NCI-H526 (cell line): ENCODE measurements around the gene MICAL2.

ENCODE experiments used
- DNase-seq, 2 experiments: peaks; one replicate each; lab custom pipeline; 2025; lab: John Stamatoyannopoulos, UW

The MICAL2 gene

GRCh38 chr11:12211331-12212065 lies 101.1 kb downstream of the MICAL2 start:
- DNase-seq, result no peak

- DNase-seq, result no peak
These were observed 101.9 kb downstream of the MICAL2 start for GRCh38 chr11:12212174-12212820.

DNA sequence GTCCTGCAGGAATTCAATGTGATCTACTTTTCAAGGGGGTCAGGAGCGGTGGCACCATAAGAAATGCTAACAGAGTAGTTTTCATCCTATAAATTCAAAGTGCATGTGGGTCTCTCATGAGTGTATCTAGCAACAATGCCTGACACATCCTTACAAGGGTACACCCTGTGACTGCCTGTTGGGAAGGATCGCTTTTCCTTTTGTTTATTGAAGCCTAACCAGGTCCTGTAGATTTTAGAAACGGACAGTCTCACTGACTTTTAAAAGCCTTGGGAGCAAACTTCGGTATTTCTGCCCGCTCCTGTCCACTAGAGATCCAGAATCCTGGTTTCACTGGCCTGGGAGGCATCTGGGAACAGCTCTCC lies 102.4 kb downstream of the MICAL2 start:
- no peak for DNase-seq

GRCh38 chr11:12213883-12214282 lies 103.5 kb downstream of the MICAL2 start:
- DNase-seq, result no peak

DNA sequence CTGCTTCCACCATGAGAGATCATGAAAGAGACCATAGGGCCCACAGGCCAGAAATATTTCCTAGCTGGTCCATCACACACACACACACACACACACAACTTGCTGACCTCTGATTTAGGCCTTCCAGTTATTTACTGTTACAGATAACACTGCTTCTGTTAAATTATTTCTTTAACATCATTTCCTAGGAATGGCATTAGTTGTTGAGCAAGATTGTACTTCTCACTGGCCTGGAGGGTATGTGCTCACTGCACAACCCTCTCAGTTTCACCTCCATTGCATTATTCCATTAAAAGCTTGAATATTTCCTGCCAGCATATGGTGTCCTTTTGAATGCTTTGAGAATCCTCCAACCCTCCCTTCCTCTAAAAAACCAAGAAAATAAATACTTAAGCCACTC lies 104.4 kb downstream of the MICAL2 start:
- no peak for DNase-seq

DNA sequence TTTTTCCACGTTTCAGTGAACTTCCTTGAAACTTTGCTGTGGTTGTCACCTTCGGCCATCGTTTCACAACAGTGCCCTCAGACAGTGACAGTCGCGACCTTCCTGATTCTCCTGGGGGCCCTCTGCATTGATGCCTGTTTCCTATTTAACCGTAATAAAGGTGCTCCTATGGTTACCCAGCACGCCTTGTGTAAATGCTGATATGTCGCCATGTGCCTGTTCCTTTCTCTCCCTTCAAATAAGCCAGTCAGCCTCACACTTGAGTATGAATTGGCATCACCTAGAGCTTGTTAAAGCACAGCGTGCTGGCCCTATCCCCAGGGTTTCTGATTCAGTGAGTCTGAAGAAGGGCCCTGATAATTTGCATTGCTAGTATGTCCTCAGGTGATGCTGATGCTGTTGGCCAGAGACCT lies 104.8 kb downstream of the MICAL2 start:
- DNase-seq, result peak in 1 of 2 experiments; percentile 55

DNA sequence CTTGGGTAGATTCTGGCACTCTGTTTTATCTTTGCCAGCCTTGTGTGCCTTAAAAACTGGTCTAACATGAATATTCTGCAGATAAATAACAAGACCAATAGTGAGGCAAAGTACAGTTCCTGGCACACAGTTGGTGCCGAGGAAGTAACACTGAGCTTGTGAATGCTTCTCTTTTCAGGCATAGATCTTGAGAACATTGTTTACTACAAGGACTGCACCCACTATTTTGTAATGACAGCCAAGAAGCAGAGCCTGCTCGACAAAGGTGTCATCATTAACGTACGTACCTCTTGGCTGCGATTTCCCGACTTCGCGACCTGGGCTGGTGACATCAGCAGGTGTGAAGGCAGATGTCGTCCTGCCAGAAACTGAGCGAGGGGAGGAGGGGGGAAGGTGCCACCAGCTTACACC lies 105.7 kb downstream of the MICAL2 start:
- no peak for DNase-seq

- no peak for DNase-seq
These were observed 106.4 kb downstream of the MICAL2 start for GRCh38 chr11:12216671-12217374.

- no peak for DNase-seq
These were observed 107.5 kb downstream of the MICAL2 start for GRCh38 chr11:12217879-12218278.

DNA sequence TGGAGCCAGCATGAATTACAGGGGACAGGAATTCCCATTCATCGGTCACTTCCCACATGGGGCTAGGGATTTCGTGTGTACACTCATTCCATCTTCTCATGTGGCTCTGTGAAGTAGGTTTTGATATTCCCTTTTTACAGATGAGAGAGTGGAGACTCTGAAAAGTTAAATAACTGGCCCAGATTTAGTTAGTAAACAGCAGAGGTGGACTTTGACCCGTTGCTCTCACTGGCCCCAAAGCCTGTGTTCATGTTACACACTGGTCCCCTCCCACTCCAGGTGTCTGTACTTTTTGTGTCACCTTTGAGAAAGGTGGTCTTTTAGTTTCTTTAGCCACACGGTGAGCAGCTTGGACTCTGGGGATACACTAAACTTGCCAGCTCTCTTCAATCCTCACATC lies 108.5 kb downstream of the MICAL2 start:
- DNase-seq, result peak in 1 of 2 experiments; percentile 30

DNA sequence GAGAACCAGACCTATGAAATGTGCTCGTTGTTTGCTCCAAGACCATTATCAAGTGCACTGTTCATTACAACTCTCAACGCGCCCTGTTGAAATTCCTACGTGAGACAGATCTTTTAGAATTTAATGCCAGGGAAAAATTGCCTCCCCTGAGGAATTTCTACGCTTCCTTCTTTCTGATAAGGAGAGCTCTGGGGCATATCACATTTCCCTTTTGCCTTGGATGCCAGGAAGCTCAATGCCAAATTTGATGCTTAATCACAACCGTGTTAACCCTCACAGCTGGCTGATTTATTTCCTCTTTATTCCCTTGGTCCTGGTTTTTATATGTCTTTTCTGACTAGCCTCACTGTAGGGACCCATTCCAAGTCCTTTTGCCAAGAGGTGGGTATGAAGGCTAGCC lies 109.4 kb downstream of the MICAL2 start:
- DNase-seq, result no peak

- DNase-seq, result no peak
These were observed 109.9 kb downstream of the MICAL2 start for GRCh38 chr11:12220305-12220704.

- no peak for DNase-seq
These were observed 110.7 kb downstream of the MICAL2 start for GRCh38 chr11:12221051-12221535.

DNA sequence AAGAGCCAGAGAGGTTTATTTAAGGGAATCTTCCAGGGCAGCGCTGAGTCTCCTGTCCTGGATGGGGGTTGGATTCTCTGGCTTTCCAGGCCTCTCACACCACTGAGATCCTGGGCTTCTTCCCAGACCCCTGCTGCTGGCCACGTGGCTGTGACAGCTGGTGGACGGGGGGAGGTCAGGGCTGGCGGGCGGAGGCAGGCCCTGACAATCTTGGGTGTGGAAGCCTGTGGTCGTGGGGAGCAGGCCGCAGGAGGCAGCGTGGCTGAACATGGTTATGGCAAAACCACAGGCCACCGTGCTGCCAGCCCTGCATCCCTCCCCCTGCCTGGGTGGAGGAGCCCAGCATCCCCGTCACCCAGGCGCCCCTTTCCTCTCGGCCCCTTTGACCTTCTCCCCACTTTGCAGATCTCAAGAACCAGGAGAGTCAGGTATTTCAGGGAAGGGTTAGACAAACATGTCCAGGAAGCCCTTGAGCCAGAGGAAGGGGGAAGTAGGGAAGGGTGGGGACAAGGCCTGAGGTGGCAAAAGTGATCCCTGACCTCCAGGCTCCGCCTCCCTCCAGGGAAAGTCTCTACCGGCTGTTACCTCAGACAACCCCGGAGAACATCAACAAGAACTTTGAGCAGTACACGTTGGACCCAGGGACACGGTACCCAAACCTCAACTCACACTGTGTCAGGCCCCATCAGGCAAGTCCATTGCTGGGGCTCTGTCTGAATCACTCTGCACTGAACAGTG lies 111.8 kb downstream of the MICAL2 start:
- no peak for DNase-seq

DNA sequence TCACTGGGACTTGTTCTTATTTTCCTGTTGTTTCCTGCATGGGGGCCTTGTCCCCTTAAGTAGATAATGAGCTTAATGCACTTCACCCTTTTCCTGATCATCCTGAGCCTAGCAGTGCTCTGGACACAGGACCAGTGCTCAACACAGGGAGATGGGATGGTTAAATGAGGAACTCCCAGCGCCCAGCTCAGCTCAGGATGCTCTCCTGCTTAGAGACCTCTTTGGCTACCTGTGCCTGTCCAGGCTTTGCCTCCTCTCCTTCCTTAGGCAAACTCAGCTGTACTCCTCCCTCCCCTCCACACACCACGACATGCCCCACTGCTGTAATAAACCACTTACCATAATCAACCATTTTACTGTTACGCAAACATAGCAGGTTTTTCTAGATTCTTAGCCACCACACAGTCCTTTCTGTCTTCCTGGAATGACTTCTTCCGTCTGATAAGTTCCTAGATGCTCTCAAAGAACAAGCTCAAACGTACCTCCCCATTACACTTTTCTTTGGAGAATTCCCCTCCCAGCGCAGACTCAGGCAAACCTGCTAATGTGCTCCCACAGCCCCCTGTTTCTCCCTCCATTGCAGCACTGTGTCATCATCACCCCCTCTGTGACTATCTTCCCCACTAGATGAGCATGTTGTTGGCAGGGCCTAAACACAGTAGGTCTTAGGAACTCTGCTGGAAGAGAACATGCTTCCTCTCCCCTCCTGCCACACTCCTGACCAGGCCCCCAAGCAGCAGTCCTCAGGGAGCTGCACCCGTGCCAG lies 113.6 kb downstream of the MICAL2 start:
- DNase-seq, result peak; percentile 22 to 26

- DNase-seq, result no peak
These were observed 114.1 kb downstream of the MICAL2 start for GRCh38 chr11:12224537-12224893.

DNA sequence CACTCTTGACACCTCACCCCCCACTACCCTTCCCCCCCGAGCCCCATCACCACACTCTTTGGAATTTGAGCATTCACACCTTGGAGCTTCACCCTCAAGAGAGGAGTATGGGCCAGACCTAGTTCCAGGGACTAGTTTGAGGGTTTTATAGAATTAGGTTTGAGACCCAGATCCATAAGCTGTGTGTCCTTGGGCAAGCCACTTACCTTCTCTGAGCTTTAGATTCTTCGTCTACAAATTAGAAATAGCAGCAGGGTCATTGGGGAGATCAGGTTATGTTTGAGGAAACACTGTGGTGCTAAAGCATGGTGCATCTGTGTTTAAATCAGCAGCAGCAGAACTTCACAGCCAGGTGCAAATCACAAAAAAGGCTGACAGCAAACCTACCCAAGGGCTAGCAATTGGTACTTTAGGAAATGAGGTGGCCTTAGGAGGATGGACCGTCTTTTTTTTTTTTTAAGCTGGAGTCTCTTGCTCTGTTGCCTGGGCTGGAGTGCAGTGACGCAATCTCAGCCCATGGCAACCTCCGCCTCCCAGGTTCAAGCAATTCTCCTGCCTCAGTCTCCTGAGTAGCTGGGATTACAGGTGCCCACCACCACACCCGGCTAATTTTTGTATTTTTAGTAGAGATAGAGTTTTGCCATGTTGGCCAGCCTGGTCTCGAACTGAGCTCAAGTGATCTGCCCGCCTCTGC lies 114.8 kb downstream of the MICAL2 start:
- DNase-seq, result no peak

- DNase-seq, result no peak
These were observed 115.7 kb downstream of the MICAL2 start for GRCh38 chr11:12226093-12226492.

DNA sequence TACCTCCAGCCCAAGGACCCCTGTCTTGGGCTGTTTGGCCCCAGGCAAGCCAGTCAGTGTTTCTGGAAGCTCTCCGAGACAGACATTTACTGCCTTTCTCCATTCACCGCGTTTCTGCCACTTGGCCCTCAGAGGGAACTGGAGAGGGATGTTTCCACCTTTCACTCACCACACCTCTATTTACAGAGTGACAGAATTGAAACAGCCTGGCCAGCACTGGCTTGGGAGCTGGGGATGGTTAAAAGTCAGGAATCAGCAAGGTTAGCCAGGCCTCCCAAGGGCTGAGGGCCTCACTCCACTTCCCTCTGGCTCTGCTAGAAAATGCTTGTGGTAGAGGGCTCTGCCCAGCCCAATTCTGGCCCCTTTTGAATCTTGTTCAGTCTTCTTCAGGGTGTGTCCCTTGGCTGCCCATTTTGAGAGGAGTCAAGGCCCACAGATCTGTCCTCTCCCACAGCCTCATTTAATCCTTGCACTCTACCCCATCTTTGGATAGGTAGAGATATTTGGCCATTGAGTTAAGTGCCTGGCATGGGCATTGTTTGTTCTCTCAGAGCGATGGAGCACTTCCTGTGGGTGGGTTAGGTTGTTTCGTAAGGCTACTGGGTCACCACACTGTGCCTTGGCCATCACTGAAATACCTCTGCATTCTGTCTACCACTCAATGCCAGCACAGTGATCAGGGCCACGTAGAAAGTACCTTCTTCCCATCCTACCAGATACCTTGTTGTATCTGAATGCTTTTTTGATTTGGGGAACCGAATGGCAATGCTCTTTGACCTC lies 119.2 kb downstream of the MICAL2 start:
- no peak for DNase-seq

DNA sequence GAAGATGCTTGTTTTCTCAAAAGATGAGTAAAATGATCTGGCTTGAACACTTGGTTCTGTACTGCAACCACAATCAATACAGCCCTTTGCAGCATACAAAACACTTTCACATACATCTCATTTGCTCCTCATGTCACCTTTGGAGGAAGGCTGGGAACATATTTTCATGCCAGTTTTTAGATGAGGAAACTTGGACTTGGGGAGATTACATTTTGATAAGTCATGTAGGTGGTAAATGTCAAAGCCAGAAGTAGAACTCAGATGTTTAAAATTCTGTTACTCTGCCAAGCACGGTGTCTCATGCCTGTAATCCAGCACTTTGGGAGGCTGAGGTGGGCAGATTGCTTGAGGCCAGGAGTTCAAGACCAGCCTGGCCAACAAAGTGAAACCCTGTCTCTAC lies 121.8 kb downstream of the MICAL2 start:
- no peak for DNase-seq
